Measurements from ENCODE around the gene ZBBX.
"Not testable (repeated sequence)": the region's sequence is repeated elsewhere in the genome, so short reads cannot be mapped to it uniquely, and the experiment has no call there.

The ZBBX gene, protein sequence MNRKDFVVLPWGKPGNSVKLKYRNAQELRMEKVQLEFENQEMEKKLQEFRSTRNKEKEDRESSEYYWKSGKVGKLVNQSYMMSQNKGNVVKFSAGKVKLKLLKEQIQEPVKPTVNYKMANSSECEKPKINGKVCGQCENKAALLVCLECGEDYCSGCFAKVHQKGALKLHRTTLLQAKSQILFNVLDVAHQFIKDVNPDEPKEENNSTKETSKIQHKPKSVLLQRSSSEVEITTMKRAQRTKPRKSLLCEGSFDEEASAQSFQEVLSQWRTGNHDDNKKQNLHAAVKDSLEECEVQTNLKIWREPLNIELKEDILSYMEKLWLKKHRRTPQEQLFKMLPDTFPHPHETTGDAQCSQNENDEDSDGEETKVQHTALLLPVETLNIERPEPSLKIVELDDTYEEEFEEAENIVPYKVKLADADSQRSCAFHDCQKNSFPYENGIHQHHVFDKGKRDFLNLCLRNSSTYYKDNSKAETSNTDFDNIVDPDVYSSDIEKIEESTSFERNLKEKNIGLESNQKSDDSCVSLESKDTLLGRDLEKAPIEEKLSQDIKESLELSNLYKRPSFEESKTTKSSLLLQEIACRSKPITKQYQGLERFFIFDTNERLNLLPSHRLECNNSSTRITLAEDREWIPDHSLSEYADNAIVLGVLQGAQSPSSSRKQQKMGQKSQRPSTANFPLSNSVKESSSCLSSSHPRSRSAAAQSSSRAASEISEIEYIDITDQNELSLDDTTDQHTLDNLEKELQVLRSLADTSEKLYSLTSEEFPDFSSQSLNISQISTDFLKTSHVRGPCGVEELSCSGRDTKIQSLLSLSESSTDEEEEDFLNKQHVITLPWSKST

DNA sequence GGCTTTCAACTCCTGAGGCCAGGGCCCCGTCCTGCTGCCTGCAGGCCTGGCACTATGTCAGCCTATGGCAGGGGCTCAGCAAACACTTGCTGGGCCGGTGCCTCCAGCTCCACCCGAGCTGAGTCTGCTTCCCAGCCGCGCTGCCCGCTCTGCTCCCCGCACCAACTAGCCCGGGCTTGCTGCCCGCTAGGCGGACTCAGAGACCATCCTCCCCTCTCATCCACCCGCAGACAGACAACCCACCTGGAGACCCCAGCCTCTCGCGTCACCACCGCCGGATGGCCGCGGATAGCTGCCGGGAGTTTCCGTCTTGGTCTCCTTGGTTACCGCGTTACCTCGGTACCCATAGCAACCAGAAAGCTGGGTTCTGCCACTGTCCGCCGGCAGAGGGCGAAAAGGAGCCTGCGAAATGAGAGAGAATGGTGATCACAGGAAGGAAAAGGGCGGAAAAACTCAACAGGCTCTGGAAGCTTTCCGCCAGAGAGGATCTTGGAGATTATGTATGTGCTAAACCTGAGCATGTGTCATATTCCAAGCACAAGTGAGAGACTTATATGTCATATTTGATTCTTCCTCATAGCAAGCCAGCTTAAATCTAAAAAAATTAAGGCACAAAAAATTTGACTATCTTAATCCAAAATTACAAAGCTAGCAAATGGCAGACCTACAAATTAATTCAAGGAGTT is at the start of gene ZBBX:
TSS of gene ZBBX (minus strand) at position 294 of the 686 bp plus-strand sequence. CDS start 7,396 bp downstream, outside the sequence.
- DNase-seq (ENCODE audit: low read depth in 3 of 3): peak; percentile 54 to 67 (median 58)

DNA sequence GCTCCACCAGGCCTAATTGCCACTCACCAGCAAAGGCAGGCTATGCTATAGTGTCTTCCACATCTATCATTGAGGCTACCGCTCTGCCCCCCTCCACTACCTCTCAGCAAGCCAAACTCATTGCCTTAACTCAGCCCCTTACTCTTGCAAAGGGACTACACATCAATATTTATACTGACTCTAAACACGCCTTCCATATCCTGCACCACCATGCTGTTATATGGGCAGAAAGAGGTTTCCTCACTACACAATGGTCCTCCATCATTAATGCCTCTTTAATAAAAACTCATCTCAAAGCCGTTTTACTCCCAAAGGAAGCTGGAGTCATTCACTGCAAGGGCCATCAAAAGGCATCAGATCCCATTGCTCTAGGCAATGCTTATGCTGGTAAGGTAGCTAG is 46.9 kb upstream of the ZBBX start:
- DNase-seq (ENCODE audit: low read depth in 3 of 3): not testable (repeated sequence)

DNA sequence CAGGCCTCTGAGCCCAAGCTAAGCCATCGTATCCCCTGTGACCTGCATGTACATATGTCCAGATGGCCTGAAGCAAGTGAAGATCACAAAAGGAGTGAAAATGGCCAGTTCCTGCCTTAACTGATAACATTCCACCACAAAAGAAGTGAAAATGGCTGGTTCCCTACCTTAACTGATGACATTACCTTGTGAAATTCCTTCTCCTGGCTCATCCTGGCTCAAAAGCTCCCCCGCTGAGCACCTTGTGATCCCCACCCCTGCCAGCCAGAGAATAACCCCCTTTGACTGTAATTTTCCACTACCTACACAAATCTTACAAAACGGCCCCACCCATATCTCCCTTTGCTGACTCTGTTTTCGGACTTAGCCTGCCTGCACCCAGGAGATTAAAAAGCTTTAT is 42.3 kb upstream of the ZBBX start:
- DNase-seq (ENCODE audit: low read depth in 3 of 3): not testable (repeated sequence)

DNA sequence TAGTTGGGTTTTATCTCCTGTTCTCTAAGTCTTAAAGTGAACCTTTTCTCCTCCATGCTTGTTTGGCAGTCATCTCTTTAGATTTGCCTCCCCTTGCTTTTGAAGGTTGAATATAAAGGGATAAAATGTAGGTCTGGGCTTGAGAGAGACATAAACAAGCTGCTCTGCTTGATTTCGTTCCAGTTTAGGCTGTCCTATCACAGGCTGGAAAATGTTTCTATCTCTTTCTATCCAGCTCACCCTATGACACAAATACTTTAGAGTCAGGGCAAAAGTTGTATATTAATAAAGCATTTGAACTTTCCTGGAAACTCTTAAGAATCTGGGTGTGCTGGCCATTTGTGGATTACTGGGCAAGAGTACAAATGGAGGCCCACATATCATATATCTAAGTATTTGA is 29.5 kb upstream of the ZBBX start:
- no peak for DNase-seq (ENCODE audit: low read depth in 3 of 3)

DNA sequence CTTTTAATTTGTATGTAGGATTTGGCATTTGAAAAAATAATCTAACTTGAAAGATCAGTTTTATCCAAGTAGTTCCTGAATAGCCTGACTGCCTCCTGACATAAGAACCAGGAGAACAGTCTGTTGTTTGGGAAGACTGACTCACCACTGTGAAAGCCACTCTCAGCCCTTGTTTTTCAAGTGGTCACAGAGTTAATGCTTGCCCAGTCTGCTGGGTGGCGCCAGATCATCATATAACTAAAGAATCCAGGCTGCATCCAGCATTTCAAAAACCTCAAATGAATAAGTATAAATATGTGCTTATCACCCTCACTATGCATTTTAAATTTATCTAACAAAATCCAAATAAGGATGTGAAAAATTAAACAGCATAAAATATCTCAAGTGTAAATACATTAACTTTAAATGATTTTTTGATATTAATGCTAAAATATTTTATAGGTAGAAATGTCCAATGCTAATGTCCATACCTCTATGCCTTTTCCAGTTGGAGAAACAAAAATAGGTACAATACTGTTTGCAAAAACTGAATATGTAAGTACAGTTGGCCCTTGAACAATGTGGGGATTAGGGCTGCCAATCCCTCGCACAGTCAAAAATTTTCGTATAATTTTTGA is 26.9 kb upstream of the ZBBX start:
- DNase-seq (ENCODE audit: low read depth in 3 of 3): no peak

DNA sequence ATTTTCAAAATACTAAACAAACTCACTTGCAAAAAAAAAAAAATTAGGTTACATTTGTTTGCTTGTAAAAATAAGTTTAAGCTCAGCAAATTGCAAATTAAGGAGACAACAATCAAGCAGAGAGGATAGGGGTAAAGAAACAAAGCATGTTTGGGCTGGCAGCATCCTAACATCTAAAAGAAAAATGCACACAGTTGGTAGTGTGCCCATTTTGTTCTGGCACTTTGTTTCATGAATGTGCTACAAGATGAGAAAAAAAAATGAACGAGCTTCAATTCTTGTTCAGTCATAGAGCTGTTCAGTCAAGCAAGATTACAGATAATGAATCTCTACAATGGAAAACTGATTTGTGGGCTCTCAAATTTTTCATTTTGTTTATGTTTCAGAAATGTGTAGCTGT is 17.7 kb upstream of the ZBBX start:
- no peak for DNase-seq (ENCODE audit: low read depth in 3 of 3)

DNA sequence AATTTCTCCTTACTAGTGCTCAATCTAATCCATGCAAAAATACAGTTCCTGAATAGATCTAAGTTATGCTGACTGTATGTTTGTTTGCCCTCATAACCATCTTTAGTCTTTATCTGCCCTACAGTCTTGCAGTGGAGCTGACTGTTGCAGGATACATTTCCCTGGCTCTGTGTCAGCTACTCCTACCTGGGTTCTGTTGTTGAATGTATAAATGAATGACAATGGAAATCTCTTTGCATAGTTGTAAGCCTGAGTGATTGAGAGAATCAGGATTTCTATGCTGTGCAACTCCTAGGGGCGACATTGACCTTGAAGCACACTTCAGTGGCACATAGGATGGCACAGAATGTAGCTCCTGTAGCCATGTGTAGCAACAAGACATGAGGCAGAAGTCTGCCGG is 16.0 kb upstream of the ZBBX start:
- DNase-seq (ENCODE audit: low read depth in 3 of 3): no peak

DNA sequence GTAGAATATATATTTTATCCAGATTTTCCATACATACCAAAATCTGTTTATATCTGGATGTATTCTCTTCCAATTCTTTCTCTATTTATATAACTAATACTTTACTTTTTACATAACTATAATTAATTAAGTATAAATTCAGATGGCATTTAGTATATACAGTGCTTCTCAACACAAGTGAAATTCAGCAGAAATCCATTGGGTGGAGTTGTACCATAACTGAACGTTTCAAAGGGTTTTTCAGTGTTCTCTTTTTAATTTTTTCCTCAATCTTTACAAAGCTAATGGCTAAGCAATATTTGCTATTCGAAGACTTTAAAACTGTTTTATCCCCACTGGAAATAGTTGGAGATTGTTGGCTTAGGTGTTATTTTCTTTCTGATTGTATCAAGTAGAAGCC is 13.9 kb upstream of the ZBBX start:
- DNase-seq (ENCODE audit: low read depth in 3 of 3): no peak

DNA sequence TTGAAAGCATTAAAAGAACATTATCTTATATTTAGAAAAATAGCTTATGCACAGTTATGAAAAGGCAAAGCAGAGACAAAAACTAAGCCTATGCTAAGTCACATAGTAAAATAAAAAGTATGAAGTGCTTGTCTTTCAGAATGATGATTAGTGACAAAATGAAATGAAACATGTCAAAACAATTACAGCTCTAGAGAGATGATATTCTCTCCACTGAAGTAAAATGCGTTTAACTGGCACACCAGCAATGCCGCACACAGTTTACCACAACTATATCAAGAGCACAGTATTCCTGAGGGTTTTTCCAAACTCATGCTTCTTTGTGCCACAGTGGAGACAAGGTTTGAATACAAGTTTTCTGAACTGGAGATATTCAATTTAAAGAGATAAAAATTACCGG is 2.1 kb upstream of the ZBBX start:
- DNase-seq (ENCODE audit: low read depth in 3 of 3): no peak

DNA sequence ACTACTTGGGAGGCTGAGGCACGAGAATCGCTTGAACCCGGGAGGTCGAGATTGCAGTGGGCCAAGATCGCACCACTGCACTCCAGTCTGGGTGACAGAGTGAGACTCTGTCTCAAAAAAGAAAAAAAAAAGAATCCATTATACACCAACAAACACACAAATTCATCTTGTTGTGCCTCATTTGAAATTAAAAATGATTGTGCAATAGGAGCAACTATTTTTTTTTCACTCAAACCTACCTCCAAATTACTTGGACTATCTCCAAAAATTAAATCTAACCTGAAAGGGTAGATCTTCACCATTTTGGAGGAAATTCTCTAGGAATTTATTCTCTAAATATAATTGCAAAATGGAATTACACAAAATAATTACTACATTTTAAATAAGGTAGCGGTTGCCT is 4.6 kb downstream of the ZBBX start:
- DNase-seq (ENCODE audit: low read depth in 3 of 3): no peak

DNA sequence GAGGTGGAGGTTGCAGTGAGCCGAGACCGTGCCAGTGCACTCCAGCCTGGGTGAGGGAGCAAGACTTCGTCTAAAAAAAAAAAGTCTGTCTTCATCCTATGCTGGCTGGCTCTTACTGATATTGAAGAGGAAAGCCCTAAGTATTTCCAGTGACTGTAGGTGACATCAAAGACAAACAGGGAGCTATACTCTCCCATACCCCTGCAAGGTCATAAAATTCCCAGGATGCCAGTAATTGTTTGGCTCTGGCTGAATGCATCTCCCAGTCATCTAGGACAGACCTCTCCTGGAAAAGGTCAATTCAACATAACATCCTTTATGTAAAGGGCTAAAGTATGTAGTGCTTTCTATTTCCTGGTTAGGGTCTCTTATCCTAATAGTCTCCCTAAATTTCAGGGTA is 8.0 kb downstream of the ZBBX start:
- no peak for DNase-seq (ENCODE audit: low read depth in 3 of 3)

DNA sequence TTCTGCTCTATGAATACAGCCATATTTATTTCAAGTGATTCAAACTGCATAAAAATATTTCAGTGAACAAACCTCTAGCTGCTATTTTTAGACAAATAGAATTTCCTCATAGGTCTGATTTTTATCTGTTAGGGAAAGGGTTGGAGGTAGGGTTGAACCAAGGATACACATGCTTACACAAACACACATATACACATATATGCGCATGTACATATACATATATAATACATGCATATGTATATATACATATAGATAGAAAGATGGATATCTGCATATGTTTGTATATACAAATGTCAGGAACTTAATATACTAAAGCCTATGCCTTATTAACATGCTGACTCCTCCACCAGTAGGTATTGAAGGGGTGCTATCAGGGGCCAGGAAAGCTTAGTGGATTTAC is 18.1 kb downstream of the ZBBX start:
- no peak for DNase-seq (ENCODE audit: low read depth in 3 of 3)

DNA sequence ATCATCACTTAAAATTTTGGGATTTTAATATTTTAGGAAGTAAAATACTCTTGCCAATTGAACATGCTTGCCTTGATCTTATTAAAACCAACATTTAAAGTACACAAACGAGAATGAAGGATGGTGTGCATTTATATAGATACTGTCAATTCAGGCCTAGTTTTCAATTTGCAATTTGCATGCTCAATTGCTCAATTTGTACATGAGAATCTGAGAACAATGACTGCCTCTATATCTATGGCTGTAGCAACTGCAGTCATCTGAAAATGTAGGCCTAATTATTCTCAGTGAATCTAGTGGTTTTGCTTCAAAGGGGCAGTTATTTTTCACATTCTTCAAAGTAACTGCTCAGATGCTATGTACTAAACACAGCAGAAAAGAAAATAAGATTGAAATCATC is 18.8 kb downstream of the ZBBX start:
- DNase-seq (ENCODE audit: low read depth in 3 of 3): no peak

DNA sequence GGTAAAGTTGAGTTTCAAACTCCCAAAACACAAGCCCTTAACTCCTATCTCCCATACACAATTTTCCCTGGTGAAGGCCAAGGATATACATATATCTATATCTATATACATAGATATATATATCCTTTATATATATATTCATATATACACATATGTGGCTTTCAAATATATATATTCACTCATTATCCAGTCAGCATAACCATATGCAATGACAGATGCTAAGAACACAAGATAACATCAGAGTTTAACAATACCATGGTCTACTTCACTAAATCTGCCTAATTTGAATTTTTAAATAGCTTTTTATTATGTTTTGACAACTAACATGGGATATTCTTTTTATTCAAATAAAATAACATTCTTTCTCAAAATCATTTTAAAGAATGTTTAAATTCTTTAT is 24.7 kb downstream of the ZBBX start:
- no peak for DNase-seq (ENCODE audit: low read depth in 3 of 3)

DNA sequence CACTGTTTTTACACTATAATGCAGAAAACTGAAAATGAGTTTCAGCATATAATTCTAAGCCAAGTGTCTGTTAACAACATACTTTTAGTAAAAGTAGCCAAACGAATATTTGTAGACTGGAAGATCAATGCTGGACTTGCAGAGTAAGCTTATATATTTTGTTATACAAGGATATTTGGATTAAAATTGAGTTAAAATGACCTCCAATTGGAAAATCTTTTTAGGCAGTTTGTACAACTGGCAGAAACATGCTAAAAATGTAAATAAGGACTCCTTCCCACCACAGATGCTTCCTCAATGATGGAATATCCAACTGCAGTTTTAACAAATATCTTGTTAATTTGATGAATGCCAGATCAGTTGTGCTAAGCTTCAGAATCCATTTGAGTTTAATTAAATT is 25.3 kb downstream of the ZBBX start:
- no peak for DNase-seq (ENCODE audit: low read depth in 3 of 3)

DNA sequence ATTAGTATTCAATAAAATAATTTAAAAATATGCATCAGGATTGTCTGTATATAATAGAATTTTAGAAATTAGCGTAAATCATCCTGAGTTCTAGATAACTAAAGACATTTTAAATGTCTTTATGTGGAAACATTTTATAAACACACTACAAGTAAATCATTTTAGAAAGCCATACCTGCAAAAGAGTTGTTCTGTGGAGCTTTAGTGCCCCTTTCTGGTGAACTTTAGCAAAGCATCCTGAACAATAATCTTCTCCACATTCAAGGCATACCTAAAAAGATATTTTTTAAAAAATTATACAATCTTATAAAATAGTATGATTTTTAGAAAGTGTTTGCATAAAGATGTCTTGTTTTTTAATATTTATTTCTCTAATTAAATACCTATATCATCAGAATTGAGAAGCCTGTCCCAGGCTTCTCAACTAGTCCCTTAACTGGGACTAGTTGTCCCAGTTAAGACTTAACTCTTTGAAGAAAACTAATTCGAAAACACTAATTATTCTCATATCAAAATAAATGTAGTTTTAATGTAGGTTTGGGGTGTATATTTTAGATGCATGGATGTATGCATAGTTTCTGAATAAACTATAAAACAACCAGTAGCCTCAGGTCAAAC is 29.7 kb downstream of the ZBBX start:
- DNase-seq (ENCODE audit: low read depth in 3 of 3): no peak

DNA sequence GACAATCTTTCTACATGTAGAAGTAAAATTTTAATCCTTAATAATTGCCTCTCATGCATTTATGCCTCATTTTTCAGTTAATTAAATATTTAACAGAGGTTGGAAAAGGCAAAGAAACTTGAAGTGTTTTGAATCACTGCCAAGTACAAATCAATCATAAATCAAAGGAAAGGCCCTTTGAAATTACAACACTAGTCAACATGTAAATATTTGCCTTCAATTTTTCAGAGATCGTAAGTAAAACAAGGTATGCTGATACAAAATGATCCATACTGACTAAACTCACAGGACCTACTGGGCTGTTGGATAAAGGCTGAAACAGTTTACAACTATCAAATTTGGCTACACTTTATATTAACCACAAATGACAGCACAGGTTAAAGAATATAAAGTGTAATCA is 33.9 kb downstream of the ZBBX start:
- DNase-seq (ENCODE audit: low read depth in 3 of 3): no peak

DNA sequence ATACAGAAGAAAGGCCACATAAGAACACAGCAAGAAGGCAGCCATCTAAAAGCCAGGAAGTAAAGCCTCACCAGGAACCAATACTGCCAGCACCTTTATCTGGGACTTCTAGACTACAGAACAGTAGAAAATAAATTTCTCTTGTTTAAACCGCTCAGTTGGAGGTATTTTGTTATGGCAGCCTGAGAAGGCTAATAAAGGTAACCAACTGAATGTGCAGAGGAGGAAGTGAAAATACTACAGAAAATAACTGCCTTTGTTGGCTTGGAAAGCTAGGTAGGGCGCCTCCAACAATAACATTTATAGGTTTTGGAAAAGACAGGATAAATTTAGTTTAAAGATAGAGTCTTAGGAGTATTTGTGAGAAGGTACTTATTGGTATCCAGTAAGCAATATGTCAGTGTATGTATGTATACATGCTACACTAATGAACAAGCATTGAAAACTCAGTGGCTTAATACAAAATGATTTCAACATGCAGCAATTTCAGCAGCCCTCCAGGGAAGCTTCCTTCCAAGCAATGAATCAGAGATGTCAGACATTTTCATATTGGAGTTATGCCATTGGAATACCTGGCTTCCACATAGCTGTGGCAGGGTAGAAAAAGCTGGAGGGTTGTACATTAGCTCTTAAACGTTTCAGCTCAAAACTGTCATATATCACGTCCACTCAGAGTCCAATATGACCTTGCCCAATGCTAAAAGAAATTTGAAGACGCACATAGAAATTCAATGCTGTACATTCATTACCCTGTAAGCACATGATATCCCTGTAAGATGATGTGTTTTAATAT is 48.9 kb downstream of the ZBBX start:
- DNase-seq (ENCODE audit: low read depth in 3 of 3): no peak

DNA sequence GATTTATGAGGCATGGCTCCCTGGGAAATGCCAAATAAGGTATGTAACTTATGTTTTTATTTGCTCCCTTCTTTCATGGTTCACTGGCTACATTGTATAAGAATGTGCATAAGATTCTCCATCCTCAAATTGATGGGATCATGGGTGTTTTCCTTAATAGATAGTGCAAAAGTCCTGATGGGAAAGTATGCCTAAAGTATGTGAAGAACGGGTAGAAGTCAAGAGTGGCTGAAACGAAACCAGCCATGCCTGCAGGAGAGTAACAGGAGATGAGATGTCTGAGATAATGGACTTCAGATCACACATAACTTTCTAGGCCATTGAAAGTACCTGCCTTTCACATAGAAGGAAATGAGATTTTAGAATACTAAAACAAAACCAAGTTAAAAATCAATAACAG is 56.5 kb downstream of the ZBBX start:
- no peak for DNase-seq (ENCODE audit: low read depth in 3 of 3)

DNA sequence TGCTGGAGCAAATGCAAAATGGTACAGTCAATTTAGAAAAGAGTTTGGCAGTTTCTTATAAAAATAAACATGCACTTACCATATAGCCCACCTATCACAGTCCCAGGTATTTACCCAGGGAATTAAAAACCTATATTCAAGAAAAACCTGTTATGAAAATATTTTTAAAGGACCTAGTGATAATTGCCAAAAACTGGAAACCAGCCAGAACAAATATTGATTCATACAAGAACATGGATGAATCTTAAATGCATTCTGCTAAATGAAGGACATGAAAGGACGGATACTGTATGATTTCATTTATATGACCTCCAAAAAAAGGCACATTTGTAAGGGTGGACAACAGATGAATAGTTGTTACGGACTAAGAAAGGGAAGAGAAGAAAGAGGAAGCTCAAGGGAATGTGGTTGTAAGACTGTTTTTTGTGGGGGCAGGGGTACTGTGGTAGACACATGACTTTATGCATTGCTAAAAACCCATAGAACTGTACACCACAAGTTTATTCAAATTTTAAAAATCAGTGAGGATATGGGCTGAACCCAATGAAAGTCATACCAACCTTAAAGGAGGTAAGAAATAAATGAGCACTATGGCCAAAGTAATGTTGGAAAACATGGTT is 61.0 kb downstream of the ZBBX start:
- no peak for DNase-seq (ENCODE audit: low read depth in 3 of 3)

Measured in stimulated activated CD4-positive, alpha-beta T cell treated with anti-CD3 and anti-CD28 coated beads, TNF-alpha, amount 100 ng/mL, for 4 hours (primary cell).